ENCODE results near the gene DUSP12.
A peak's percentile ranks its signal among the peaks of the same experiment; 100 is the strongest.
"Not testable (repeated sequence)": the region's sequence is repeated elsewhere in the genome, so short reads cannot be mapped to it uniquely, and the experiment has no call there.

Gene DUSP12

GRCh38 chr1:161728376-161729226 lies 21.0 kb upstream of the DUSP12 start:
- no peak for DNase-seq

- DNase-seq = no peak
Observed at GRCh38 chr1:161730050-161730564, 19.5 kb upstream of the DUSP12 start.

- DNase-seq = no peak
Observed at GRCh38 chr1:161731241-161731640, 18.3 kb upstream of the DUSP12 start.

- DNase-seq = no peak
Observed at GRCh38 chr1:161731981-161732718, 17.4 kb upstream of the DUSP12 start.

- DNase-seq = no peak
Observed at GRCh38 chr1:161733526-161733925, 16.1 kb upstream of the DUSP12 start.

GRCh38 chr1:161735837-161736236 lies 13.7 kb upstream of the DUSP12 start:
- no peak for DNase-seq

GRCh38 chr1:161736335-161736969 lies 13.1 kb upstream of the DUSP12 start:
- DNase-seq = no peak

- DNase-seq = no peak
Observed at GRCh38 chr1:161737625-161738024, 12.0 kb upstream of the DUSP12 start.

GRCh38 chr1:161738627-161739287 lies 10.8 kb upstream of the DUSP12 start:
- DNase-seq = peak; percentile 80

- DNase-seq = no peak
Observed at GRCh38 chr1:161739865-161740566, 9.6 kb upstream of the DUSP12 start.

- DNase-seq = no peak
Observed at GRCh38 chr1:161740921-161741320, 8.7 kb upstream of the DUSP12 start.

GRCh38 chr1:161743231-161743630 lies 6.4 kb upstream of the DUSP12 start:
- no peak for DNase-seq

- DNase-seq = no peak
Observed at GRCh38 chr1:161747801-161748200, 1.8 kb upstream of the DUSP12 start.

GRCh38 chr1:161763522-161764098 lies 14.0 kb downstream of the DUSP12 start:
- DNase-seq = peak; percentile 72

GRCh38 chr1:161766102-161766981 lies 16.8 kb downstream of the DUSP12 start, which contains the start of gene ATF6:
ATF6 (plus strand) TSS chr1:161766320; CDS start chr1:161766361, 41 bp downstream.
- DNase-seq = peak; percentile 98

GRCh38 chr1:161768461-161768860 lies 18.9 kb downstream of the DUSP12 start:
- DNase-seq = no peak

GRCh38 chr1:161768986-161769672 lies 19.5 kb downstream of the DUSP12 start:
- DNase-seq = no peak

- not testable (repeated sequence) for DNase-seq
Observed at GRCh38 chr1:161769673-161770045, 20.1 kb downstream of the DUSP12 start.

- DNase-seq = no peak
Observed at GRCh38 chr1:161770250-161770649, 20.7 kb downstream of the DUSP12 start.

- no peak for DNase-seq
Observed at GRCh38 chr1:161771161-161771560, 21.6 kb downstream of the DUSP12 start.

All from DMS53 (cell line).